ENCODE data around the gene ABCB7.
"Not testable (repeated sequence)": the region's sequence is repeated elsewhere in the genome, so short reads cannot be mapped to it uniquely, and the experiment has no call there.

Gene ABCB7

GRCh38 chrX:75113664-75114063 lies 42.4 kb downstream of the ABCB7 start:
- DNase-seq = no peak
- in situ Hi-C loops (cut with HindIII; ENCODE audit: low pct_ligation_motif_present, low pct_unique_long_range_greater_than_20kb, low sequenced_read_pairs) = no loop called here

GRCh38 chrX:75107863-75108509 lies 48.1 kb downstream of the ABCB7 start:
- in situ Hi-C loops (cut with HindIII; ENCODE audit: low pct_ligation_motif_present, low pct_unique_long_range_greater_than_20kb, low sequenced_read_pairs) = no loop called here
- no peak for DNase-seq

GRCh38 chrX:75106772-75107171 lies 49.3 kb downstream of the ABCB7 start:
- in situ Hi-C loops (cut with HindIII; ENCODE audit: low pct_ligation_motif_present, low pct_unique_long_range_greater_than_20kb, low sequenced_read_pairs) = no loop called here
- no peak for DNase-seq

- no peak for DNase-seq
Measured at GRCh38 chrX:75096331-75096730, 59.8 kb downstream of the ABCB7 start.

GRCh38 chrX:75086731-75087195 lies 69.3 kb downstream of the ABCB7 start:
- in situ Hi-C loops (cut with HindIII; ENCODE audit: low pct_ligation_motif_present, low pct_unique_long_range_greater_than_20kb, low sequenced_read_pairs) = no loop called here
- peak; percentile 0 for DNase-seq

More at GRCh38 chrX:75096331-75096730, 59.8 kb downstream of the ABCB7 start:
- in situ Hi-C loops (cut with HindIII; ENCODE audit: low pct_ligation_motif_present, low pct_unique_long_range_greater_than_20kb, low sequenced_read_pairs) = no loop called here

- no peak for DNase-seq
- in situ Hi-C loops (cut with HindIII; ENCODE audit: low pct_ligation_motif_present, low pct_unique_long_range_greater_than_20kb, low sequenced_read_pairs) = no loop called here
Measured at GRCh38 chrX:75084757-75085156, 71.3 kb downstream of the ABCB7 start.

GRCh38 chrX:75076429-75076828 lies 79.7 kb downstream of the ABCB7 start:
- no peak for DNase-seq
- in situ Hi-C loops (cut with HindIII; ENCODE audit: low pct_ligation_motif_present, low pct_unique_long_range_greater_than_20kb, low sequenced_read_pairs) = no loop called here

- DNase-seq = no peak
- in situ Hi-C loops (cut with HindIII; ENCODE audit: low pct_ligation_motif_present, low pct_unique_long_range_greater_than_20kb, low sequenced_read_pairs) = no loop called here
Measured at GRCh38 chrX:75074475-75074874, 81.6 kb downstream of the ABCB7 start.

- no peak for DNase-seq
- in situ Hi-C loops (cut with HindIII; ENCODE audit: low pct_ligation_motif_present, low pct_unique_long_range_greater_than_20kb, low sequenced_read_pairs) = no loop called here
Measured at GRCh38 chrX:75071334-75071733, 84.7 kb downstream of the ABCB7 start.

GRCh38 chrX:75067931-75068330 lies 88.2 kb downstream of the ABCB7 start:
- no peak for DNase-seq
- in situ Hi-C loops (cut with HindIII; ENCODE audit: low pct_ligation_motif_present, low pct_unique_long_range_greater_than_20kb, low sequenced_read_pairs) = no loop called here

- DNase-seq = no peak
- in situ Hi-C loops (cut with HindIII; ENCODE audit: low pct_ligation_motif_present, low pct_unique_long_range_greater_than_20kb, low sequenced_read_pairs) = no loop called here
Measured at GRCh38 chrX:75061701-75062100, 94.4 kb downstream of the ABCB7 start.

GRCh38 chrX:75051047-75051446 lies 105.0 kb downstream of the ABCB7 start:
- in situ Hi-C loops (cut with HindIII; ENCODE audit: low pct_ligation_motif_present, low pct_unique_long_range_greater_than_20kb, low sequenced_read_pairs) = no loop called here

GRCh38 chrX:75045369-75045768 lies 110.7 kb downstream of the ABCB7 start:
- in situ Hi-C loops (cut with HindIII; ENCODE audit: low pct_ligation_motif_present, low pct_unique_long_range_greater_than_20kb, low sequenced_read_pairs) = no loop called here
- DNase-seq = no peak

More at GRCh38 chrX:75051047-75051446, 105.0 kb downstream of the ABCB7 start:
- DNase-seq = no peak

GRCh38 chrX:75044142-75044541 lies 111.9 kb downstream of the ABCB7 start:
- in situ Hi-C loops (cut with HindIII; ENCODE audit: low pct_ligation_motif_present, low pct_unique_long_range_greater_than_20kb, low sequenced_read_pairs) = not testable (repeated sequence)

GRCh38 chrX:75038925-75039324 lies 117.2 kb downstream of the ABCB7 start:
- peak; percentile 10 for DNase-seq
- in situ Hi-C loops (cut with HindIII; ENCODE audit: low pct_ligation_motif_present, low pct_unique_long_range_greater_than_20kb, low sequenced_read_pairs) = no loop called here

More at GRCh38 chrX:75044142-75044541, 111.9 kb downstream of the ABCB7 start:
- not testable (repeated sequence) for DNase-seq

Measured in ACHN (cell line).